HepG2 (cell line): ENCODE results near the gene TGM1. TPM values are rescaled to one million over a fixed set of nuclear protein-coding genes. Genes with fewer than 3 reads are reported as not detected.
A peak's percentile ranks its signal among the peaks of the same experiment; 100 is the strongest.

Experiments
- FOSL1 ChIP-seq: sonication (generic); formaldehyde crosslinking; IDR thresholded peaks from 2 replicates; pipeline ENCODE4 v1.9.0; 2021; ENCODE audit warnings: missing genetic modification reagents, borderline replicate concordance
- HOMEZ ChIP-seq: IDR thresholded peaks from 2 replicates; pipeline ENCODE4 v1.6.1; 2016; ENCODE audit warnings: low read depth
- KAT2B ChIP-seq: fragments of 150-350 bp; IDR thresholded peaks from 2 replicates; pipeline ENCODE4 v1.6.1; 2014; ENCODE audit warnings: low read depth, low read length, borderline replicate concordance
- NFKB2 ChIP-seq: sonication (generic); formaldehyde crosslinking; IDR thresholded peaks from 2 replicates; pipeline ENCODE4 v1.4.0; 2020; ENCODE audit warnings: missing genetic modification reagents, borderline replicate concordance
- NR2C2 ChIP-seq: sonication (generic); formaldehyde crosslinking; IDR thresholded peaks from 2 replicates; pipeline ENCODE4 v1.4.0; 2020; ENCODE audit warnings: missing genetic modification reagents, mild to moderate bottlenecking, moderate library complexity, borderline replicate concordance
- PHF20 ChIP-seq: sonication (generic); formaldehyde crosslinking; IDR thresholded peaks from 2 replicates; pipeline ENCODE4 v1.5.0; 2020; ENCODE audit warnings: mild to moderate bottlenecking, missing genetic modification reagents
- PRDM4 ChIP-seq: sonication (generic); formaldehyde crosslinking; IDR thresholded peaks from 2 replicates; pipeline ENCODE4 v1.9.0; 2021; ENCODE audit warnings: missing genetic modification reagents, borderline replicate concordance
- PREB ChIP-seq: sonication (generic); formaldehyde crosslinking; IDR thresholded peaks from 2 replicates; pipeline ENCODE4 v1.4.0; 2020; ENCODE audit warnings: missing genetic modification reagents
- ZIK1 ChIP-seq: sonication (generic); formaldehyde crosslinking; IDR thresholded peaks from 2 replicates; pipeline ENCODE4 v1.5.0; 2020; ENCODE audit warnings: mild to moderate bottlenecking, low read depth, missing genetic modification reagents, borderline replicate concordance
- ZNF260 ChIP-seq: sonication (generic); formaldehyde crosslinking; IDR thresholded peaks from 2 replicates; pipeline ENCODE4 v1.4.0; 2020; ENCODE audit warnings: missing genetic modification reagents, low read depth, mild to moderate bottlenecking, borderline replicate concordance
- ZNF414 ChIP-seq: sonication (generic); formaldehyde crosslinking; IDR thresholded peaks from 2 replicates; pipeline ENCODE4 v1.5.0; 2020; ENCODE audit warnings: missing genetic modification reagents
- ZNF781 ChIP-seq: sonication (generic); formaldehyde crosslinking; IDR thresholded peaks from 2 replicates; pipeline ENCODE4 v1.5.1; 2020; ENCODE audit warnings: borderline replicate concordance, mild to moderate bottlenecking, missing genetic modification reagents; ENCODE audit errors: not compliant biosample characterization
- polyA plus RNA-seq, 8 experiments: library from polyadenylated mRNA; depleted of rRNA in 3 of 8; stranded (reverse) in 7 of 8; unstranded in 1 of 8; fragments of >200 nt; fragmentation: Illumina TruSeq in 4 of 8; extraction: Trizol in 4 of 8; gene quantifications; 2 replicates each; pipeline versions ENCODE4 v1.2.1 to v1.2.3, GENCODE V29; 2011 to 2016; ENCODE audit warnings: low read depth in 4 of 8, missing spikeins in 1 of 8, mixed read lengths in 1 of 8; ENCODE audit not compliant: insufficient read depth in 1 of 8
- total RNA-seq, 5 experiments: library from RNA; depleted of rRNA; stranded (reverse); fragments of >200 nt; fragmentation: Illumina TruSeq; extraction: Trizol; gene quantifications; 2 replicates each; pipeline ENCODE4 v1.2.3, GENCODE V29; 2016; ENCODE audit warnings: low read depth in 1 of 5

The TGM1 gene
- total and polyA plus RNA-seq, 2 of the 13 experiments (the other 11 are each of a cell fraction or from before 2014, with no cell fraction given) = 3.2 to 10.6 TPM

- TF ChIP-seq ZNF414 (CRISPR knock-in tag) (no peak), NFKB2 (no peak), HOMEZ (CRISPR knock-in tag) (no peak), PRDM4 (CRISPR knock-in tag) (no peak), PREB (CRISPR knock-in tag) (0 out of 2 replicates have a peak, but pooled peaks have one; percentile 14), ZNF260 (CRISPR knock-in tag) (no peak), FOSL1 (no peak), ZIK1 (CRISPR knock-in tag) (no peak), NR2C2 (CRISPR knock-in tag) (no peak), ZNF781 (CRISPR knock-in tag) (no peak), PHF20 (CRISPR knock-in tag) (no peak), KAT2B (peak; percentile 17; the same call in 1 of the 2 replicates)
- TF ChIP-seq, all 625 proteins: peak for 7
Observed at GRCh38 chr14:24283796-24284460, 21.0 kb upstream of the TGM1 start (continued).
